ENCODE measurements around the gene PPP4R2. TPM values are rescaled to one million over a fixed set of nuclear protein-coding genes. Genes with fewer than 3 reads are reported as not detected.

The PPP4R2 gene
- total and polyA plus RNA-seq, 7 donors = 15.1 to 94.1 (median 51.2) TPM

DNA sequence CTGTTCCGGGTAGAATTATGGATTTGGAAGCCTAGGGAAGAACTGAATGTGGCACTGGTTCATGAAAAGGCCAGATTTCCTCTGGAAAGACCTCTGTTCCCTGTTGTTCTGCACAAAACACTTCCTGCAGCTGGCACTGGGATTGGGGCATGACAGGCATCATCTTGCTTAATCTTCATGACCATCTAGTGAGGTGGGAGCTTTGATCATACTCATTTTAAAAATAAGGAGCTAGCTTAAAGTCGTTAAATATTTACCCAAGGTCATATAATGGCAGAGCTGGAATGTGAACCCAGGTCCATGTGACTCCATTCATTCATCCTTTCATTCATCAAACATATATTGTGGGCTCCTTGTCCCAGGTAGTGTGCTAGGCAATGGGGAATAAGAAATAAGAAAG lies 105.3 kb downstream of the PPP4R2 start:
- Histone ChIP-seq H3K4me3 (no peak overlapping the region), H3K4me1 (no peaks in the 10 kb centered on the region), H3K27me3 (ENCODE audit: insufficient read depth in 3 of 3, low read length in 2 of 3) (no peaks in the 10 kb centered on the region), H3K9me3 (no peaks in the 10 kb centered on the region), H3K27ac (no peak overlapping the region), H3K36me3 (ENCODE audit: insufficient read depth in 1 of 2, low read depth in 1 of 2) (no peaks in the 10 kb centered on the region)
- intact Hi-C loops (cut with DNase I) = loop anchor here (1.0 to 10.0 kb wide), 5 partner anchors 329 to 753 kb away; no protein-coding TSS in a partner anchor
- TF ChIP-seq, protein P1, sequence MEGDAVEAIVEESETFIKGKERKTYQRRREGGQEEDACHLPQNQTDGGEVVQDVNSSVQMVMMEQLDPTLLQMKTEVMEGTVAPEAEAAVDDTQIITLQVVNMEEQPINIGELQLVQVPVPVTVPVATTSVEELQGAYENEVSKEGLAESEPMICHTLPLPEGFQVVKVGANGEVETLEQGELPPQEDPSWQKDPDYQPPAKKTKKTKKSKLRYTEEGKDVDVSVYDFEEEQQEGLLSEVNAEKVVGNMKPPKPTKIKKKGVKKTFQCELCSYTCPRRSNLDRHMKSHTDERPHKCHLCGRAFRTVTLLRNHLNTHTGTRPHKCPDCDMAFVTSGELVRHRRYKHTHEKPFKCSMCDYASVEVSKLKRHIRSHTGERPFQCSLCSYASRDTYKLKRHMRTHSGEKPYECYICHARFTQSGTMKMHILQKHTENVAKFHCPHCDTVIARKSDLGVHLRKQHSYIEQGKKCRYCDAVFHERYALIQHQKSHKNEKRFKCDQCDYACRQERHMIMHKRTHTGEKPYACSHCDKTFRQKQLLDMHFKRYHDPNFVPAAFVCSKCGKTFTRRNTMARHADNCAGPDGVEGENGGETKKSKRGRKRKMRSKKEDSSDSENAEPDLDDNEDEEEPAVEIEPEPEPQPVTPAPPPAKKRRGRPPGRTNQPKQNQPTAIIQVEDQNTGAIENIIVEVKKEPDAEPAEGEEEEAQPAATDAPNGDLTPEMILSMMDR (IDR thresholded peaks at IDR 0.05) = no peak
- DNase-seq (no peak), ATAC-seq (no peak)
- WGBS, 3 donors = 77 to 82% (median 78%) methylated on average over 2 of the region's 2 CpGs

DNA sequence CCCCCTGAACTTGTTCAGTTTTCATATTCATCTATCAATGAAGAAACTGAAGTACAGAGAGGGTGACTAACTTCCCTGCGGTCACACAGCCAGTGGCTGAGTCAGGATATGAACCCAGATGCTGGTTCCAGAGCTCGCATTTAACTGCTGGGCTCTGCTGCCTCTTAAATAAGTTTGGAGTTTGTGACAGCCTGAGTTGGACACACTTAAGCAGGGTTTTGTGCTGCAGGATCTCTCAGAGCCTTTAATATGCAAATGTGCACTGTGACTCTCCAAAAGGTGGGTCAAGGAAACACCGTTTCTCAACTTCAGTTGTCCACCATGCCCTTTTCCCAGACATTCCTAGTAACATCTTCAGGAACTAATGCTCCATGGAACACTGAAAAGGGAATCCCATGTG lies 110.6 kb downstream of the PPP4R2 start:
- no peaks in the 10 kb centered on the region for H3K4me1 ChIP-seq
- 70 to 89% (median 77%) methylated on average over 3 of the region's 3 CpGs for WGBS, 3 donors

GRCh38 chr3:73107676-73108187 lies 111.1 kb downstream of the PPP4R2 start:
- Histone ChIP-seq H3K9me3 (no peaks in the 10 kb centered on the region), H3K4me3 (no peak overlapping the region), H3K4me1 (no peaks in the 10 kb centered on the region), H3K27ac (no peak overlapping the region), H3K36me3 (ENCODE audit: insufficient read depth in 1 of 2, low read depth in 1 of 2) (no peaks in the 10 kb centered on the region), H3K27me3 (ENCODE audit: insufficient read depth in 3 of 3, low read length in 2 of 3) (no peaks in the 10 kb centered on the region)
- TF ChIP-seq, protein P1 (IDR thresholded peaks at IDR 0.05) = no peak
- 54 to 67% (median 55%) methylated on average over 5 of the region's 5 CpGs for WGBS, 3 donors
- intact Hi-C loops (cut with DNase I) = loop anchor here in 1 of 2 donors (10.0 kb wide), 1 partner anchor 747 kb away; no protein-coding TSS in a partner anchor
- ATAC-seq (no peak), DNase-seq (no peak)

More for the DNA sequence above, 110.6 kb downstream of the PPP4R2 start:
- DNase-seq (no peak), ATAC-seq (no peak)
- Histone ChIP-seq H3K27ac (no peak overlapping the region), H3K9me3 (no peaks in the 10 kb centered on the region), H3K27me3 (ENCODE audit: insufficient read depth in 3 of 3, low read length in 2 of 3) (no peaks in the 10 kb centered on the region), H3K4me3 (no peak overlapping the region), H3K36me3 (ENCODE audit: insufficient read depth in 1 of 2, low read depth in 1 of 2) (no peaks in the 10 kb centered on the region)
- TF ChIP-seq, protein P1 (IDR thresholded peaks at IDR 0.05) = no peak
- intact Hi-C loops (cut with DNase I) = loop anchor here in 1 of 2 donors (10.0 kb wide), 1 partner anchor 748 kb away; no protein-coding TSS in a partner anchor

DNA sequence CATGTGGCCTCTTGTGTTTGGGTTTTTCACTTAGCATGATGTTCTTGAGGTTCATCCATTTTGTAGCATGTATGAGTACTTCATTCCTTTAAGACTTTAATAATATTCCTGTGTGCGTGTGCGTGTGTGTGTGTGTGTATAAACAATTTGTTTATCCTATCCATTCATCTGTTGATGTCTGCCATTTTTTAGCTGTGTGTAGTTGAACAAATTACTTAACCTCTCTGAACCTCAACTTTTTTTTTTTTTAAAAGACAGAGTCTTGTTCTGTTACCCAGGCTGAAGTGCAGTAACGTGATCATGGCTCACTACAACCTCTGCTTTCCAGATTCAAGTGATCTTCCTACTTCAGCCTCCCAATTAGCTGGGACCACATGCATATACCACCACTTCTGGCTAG lies 112.1 kb downstream of the PPP4R2 start:
- H3K9me3 ChIP-seq = no peaks in the 10 kb centered on the region
- intact Hi-C loops (cut with DNase I) = loop anchor here in 1 of 2 donors (10.0 kb wide), 1 partner anchor 746 kb away; no protein-coding TSS in a partner anchor
- no peak for ATAC-seq
- no peak for DNase-seq
- no peaks in the 10 kb centered on the region for H3K4me1 ChIP-seq
- TF ChIP-seq, protein P1 (IDR thresholded peaks at IDR 0.05) = no peak
- H3K4me3 ChIP-seq = no peak overlapping the region
- H3K27ac ChIP-seq = no peak overlapping the region
- WGBS, 3 donors = 95 to 97% (median 96%) methylated on average over 3 of the region's 3 CpGs
- no peaks in the 10 kb centered on the region for H3K36me3 ChIP-seq (ENCODE audit: insufficient read depth in 1 of 2, low read depth in 1 of 2)
- H3K27me3 ChIP-seq (ENCODE audit: insufficient read depth in 3 of 3, low read length in 2 of 3) = no peaks in the 10 kb centered on the region

- H3K27ac ChIP-seq = no peak overlapping the region
- H3K4me1 ChIP-seq = no peaks in the 10 kb centered on the region
- TF ChIP-seq, protein P1 (IDR thresholded peaks at IDR 0.05) = no peak
- H3K27me3 ChIP-seq (ENCODE audit: insufficient read depth in 3 of 3, low read length in 2 of 3) = no peaks in the 10 kb centered on the region
- no peaks in the 10 kb centered on the region for H3K9me3 ChIP-seq
- 83 to 84% (median 84%) methylated on average over 20 of the region's 20 CpGs for WGBS, 3 donors
- H3K4me3 ChIP-seq = no peak overlapping the region
- ATAC-seq (no peak), DNase-seq (no peak)
- no peaks in the 10 kb centered on the region for H3K36me3 ChIP-seq (ENCODE audit: insufficient read depth in 1 of 2, low read depth in 1 of 2)
- intact Hi-C loops (cut with DNase I) = loop anchor here in 1 of 2 donors (10.0 kb wide), 1 partner anchor 744 kb away; no protein-coding TSS in a partner anchor
Measured at GRCh38 chr3:73110530-73110929, 113.9 kb downstream of the PPP4R2 start.

Data from psoas muscle (tissue), 8 donors.